NK-92 (cell line): ENCODE data around the gene LPCAT4.
A peak's percentile ranks its signal among the peaks of the same experiment; 100 is the strongest.

ENCODE experiments used
- DNase-seq: peaks from one replicate; lab custom pipeline; 2025; ENCODE audit not compliant: unreplicated experiment; lab: John Stamatoyannopoulos, UW

The LPCAT4 gene

GRCh38 chr15:34337557-34338306 is 29.3 kb downstream of the LPCAT4 start, which contains the start of gene SLC12A6:
Gene SLC12A6, minus strand, starts transcription at chr15:34337781. Its CDS starts 1,101 bp downstream, at chr15:34336680.
- DNase-seq, result peak; percentile 55

GRCh38 chr15:34336991-34337556 is 29.9 kb downstream of the LPCAT4 start:
- no peak for DNase-seq

GRCh38 chr15:34336231-34336990 is 30.6 kb downstream of the LPCAT4 start:
- no peak for DNase-seq

- no peak for DNase-seq
Observed at GRCh38 chr15:34335176-34336032, 31.6 kb downstream of the LPCAT4 start.

- DNase-seq, result no peak
Observed at GRCh38 chr15:34334672-34335071, 32.3 kb downstream of the LPCAT4 start.

GRCh38 chr15:34332553-34333120 is 34.4 kb downstream of the LPCAT4 start:
- no peak for DNase-seq

- DNase-seq, result no peak
Observed at GRCh38 chr15:34331809-34332208, 35.2 kb downstream of the LPCAT4 start.

- DNase-seq, result no peak
Observed at GRCh38 chr15:34330279-34330678, 36.7 kb downstream of the LPCAT4 start.

- no peak for DNase-seq
Observed at GRCh38 chr15:34329006-34329405, 38.0 kb downstream of the LPCAT4 start.

GRCh38 chr15:34327906-34328305 is 39.1 kb downstream of the LPCAT4 start:
- no peak for DNase-seq

- no peak for DNase-seq
Observed at GRCh38 chr15:34325368-34325767, 41.6 kb downstream of the LPCAT4 start.

GRCh38 chr15:34324933-34325332 is 42.1 kb downstream of the LPCAT4 start:
- DNase-seq, result no peak

- no peak for DNase-seq
Observed at GRCh38 chr15:34323217-34323616, 43.8 kb downstream of the LPCAT4 start.

- no peak for DNase-seq
Observed at GRCh38 chr15:34318277-34319079, 48.5 kb downstream of the LPCAT4 start.

GRCh38 chr15:34314491-34315490 is 52.2 kb downstream of the LPCAT4 start:
- DNase-seq, result no peak

GRCh38 chr15:34311563-34311962 is 55.4 kb downstream of the LPCAT4 start:
- DNase-seq, result no peak
